ENCODE data around the gene MBLAC1. TPM values are rescaled to one million over a fixed set of nuclear protein-coding genes. Genes with fewer than 3 reads are reported as not detected.
A peak's percentile ranks its signal among the peaks of the same experiment; 100 is the strongest.

The MBLAC1 gene
- total RNA-seq, 1 donor from 2014 or later = not detected

DNA sequence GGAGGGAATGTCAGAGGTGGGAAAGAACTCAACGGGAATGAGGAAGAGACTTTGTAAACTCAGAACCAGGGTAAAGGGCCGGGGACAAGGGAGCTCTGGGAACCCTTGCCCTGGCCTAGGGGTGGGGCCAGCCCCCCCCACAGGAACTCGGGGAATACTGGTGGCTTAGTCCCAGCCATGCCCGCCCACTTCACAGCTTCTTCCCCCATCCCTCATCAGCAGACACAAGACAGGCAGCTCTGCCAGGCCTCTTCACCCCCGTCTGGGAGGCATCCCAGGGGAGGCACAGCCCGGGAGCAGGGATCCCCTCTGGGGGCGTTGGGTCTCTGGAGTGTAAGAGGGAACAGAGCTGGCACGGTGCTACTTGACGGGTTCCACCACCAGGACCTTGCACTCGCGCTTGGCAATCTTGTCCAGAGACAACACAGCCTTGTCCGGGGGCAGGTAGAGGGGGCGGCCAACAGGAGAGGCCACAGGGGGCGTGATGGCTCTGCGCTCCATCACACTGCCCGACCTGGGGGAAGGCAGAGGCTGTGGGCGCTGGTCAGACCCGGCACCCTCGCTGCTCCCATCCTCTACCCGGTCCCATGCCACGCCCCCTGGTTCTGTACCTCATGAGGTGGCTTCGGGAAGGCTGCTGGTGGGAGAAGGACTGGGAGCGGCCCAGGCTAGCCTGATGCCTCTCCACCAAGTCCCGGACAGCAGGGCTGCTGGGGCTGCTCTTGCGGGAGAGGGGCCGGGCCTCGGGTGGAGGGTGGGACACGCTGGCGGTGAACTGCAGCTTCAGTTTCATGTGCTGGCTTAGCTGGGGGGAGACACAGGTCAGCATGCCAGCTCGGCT, 28.1 kb downstream of the MBLAC1 start:
- no peak overlapping the region for H3K4me3 ChIP-seq
- TF ChIP-seq, protein P1, sequence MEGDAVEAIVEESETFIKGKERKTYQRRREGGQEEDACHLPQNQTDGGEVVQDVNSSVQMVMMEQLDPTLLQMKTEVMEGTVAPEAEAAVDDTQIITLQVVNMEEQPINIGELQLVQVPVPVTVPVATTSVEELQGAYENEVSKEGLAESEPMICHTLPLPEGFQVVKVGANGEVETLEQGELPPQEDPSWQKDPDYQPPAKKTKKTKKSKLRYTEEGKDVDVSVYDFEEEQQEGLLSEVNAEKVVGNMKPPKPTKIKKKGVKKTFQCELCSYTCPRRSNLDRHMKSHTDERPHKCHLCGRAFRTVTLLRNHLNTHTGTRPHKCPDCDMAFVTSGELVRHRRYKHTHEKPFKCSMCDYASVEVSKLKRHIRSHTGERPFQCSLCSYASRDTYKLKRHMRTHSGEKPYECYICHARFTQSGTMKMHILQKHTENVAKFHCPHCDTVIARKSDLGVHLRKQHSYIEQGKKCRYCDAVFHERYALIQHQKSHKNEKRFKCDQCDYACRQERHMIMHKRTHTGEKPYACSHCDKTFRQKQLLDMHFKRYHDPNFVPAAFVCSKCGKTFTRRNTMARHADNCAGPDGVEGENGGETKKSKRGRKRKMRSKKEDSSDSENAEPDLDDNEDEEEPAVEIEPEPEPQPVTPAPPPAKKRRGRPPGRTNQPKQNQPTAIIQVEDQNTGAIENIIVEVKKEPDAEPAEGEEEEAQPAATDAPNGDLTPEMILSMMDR (IDR thresholded peaks at IDR 0.05) = no peak
- peaks cover 27 to 37% of the 10 kb centered on the region in 2 donors for H3K36me3 ChIP-seq
- H3K4me1 ChIP-seq = peaks cover 0 to 14% of the 10 kb centered on the region in 2 donors
- intact Hi-C loops (cut with DNase I) = loop anchor here (10.0 kb wide), 1 partner anchor 540 kb away; the partner anchor contains the start of gene GIGYF1
- no peak for DNase-seq (ENCODE audit: low spot score in 2 of 2)
- H3K27ac ChIP-seq = peak overlapping the region in 1 of 2 donors; percentile 29
- H3K9me3 ChIP-seq = no peaks in the 10 kb centered on the region
- no peaks in the 10 kb centered on the region for H3K27me3 ChIP-seq

DNA sequence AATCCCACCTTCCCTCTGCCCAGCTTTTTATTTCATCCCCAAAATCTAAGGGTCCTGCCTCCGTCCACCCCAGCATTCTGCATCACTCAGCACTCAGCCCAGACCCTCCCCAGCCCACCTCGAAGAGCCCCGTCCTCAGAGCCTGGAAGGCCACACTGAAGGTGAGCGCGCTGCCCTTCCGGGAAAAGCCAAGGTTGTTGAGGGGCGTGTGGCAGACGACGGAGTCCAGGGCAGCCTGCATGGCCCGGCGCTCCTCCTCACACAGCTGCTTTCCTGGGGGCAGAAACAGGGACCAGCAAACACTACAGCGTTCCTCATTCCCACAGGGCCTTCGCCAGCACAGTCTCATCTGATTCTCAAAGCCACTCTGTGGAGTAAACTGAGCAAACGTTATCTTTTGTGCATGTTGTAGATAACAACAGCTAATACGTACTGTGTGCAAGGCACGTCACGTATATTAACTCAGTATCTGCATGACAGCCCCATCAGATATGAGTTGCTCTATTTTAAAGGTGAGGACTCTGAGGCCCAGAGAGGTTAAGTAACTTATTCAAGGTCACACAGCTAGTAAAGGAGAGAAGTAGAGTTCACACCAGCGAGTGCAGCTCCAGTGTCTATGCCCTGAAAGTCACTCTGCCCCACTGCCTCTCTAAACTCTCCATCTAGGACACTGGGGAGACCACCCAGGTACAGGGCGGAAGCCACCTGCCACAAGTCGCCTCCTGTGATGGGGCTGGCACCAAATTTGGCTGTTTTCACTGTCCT, 29.0 kb downstream of the MBLAC1 start:
- Histone ChIP-seq H3K9me3 (no peaks in the 10 kb centered on the region), H3K4me1 (peaks cover 0 to 13% of the 10 kb centered on the region in 2 donors), H3K4me3 (no peak overlapping the region), H3K27me3 (no peaks in the 10 kb centered on the region), H3K27ac (no peak overlapping the region), H3K36me3 (peaks cover 27 to 37% of the 10 kb centered on the region in 2 donors)
- intact Hi-C loops (cut with DNase I) = loop anchor here (10.0 kb wide), 1 partner anchor 539 kb away; the partner anchor contains the start of gene GIGYF1
- DNase-seq (ENCODE audit: low spot score in 2 of 2) = no peak
- TF ChIP-seq, protein P1 (IDR thresholded peaks at IDR 0.05) = no peak

DNA sequence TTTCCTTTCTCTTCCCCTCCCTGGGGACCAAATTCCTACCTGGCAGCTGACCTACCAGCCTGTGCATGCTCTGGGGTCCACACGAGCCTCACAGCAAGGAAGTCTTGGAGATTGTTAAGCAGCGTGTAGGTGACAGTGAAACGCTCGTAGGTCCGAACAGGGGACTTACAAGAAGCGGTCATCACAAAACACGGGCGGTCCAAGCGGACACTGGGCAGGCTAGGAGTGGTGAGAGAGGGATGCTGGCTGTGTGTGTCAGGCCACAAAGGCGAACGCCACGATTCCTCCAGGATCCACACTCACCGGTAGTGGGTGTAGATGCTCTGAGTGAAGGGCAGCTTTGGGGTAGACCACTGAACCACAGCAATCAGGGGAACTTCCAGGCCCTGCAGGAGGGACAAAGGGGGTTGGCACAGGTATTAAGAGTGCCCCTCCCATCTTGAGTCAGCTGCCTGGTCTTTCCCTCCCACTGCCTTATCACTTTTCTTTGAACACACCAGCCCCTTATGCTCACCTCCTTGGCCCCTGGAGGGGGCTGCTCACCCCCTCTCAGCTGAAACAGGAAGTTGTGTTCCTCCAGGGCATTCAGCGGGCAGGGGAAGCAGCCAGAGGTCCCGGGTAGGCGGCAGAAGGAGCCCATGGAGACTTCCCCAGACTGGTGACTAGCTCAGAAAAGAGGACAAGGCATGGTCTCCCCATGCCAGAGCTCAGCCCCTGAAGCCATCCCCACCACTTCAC, 29.7 kb downstream of the MBLAC1 start:
- no peak for DNase-seq (ENCODE audit: low spot score in 2 of 2)
- Histone ChIP-seq H3K27ac (peak overlapping the region; percentile 79 to 83), H3K9me3 (no peaks in the 10 kb centered on the region), H3K4me1 (peaks cover 0 to 13% of the 10 kb centered on the region in 2 donors), H3K36me3 (peaks cover 27 to 37% of the 10 kb centered on the region in 2 donors), H3K27me3 (no peaks in the 10 kb centered on the region), H3K4me3 (no peak overlapping the region)
- intact Hi-C loops (cut with DNase I) = loop anchor here (10.0 kb wide), 1 partner anchor 538 kb away; the partner anchor contains the start of gene GIGYF1
- TF ChIP-seq, protein P1 (IDR thresholded peaks at IDR 0.05) = no peak

DNA sequence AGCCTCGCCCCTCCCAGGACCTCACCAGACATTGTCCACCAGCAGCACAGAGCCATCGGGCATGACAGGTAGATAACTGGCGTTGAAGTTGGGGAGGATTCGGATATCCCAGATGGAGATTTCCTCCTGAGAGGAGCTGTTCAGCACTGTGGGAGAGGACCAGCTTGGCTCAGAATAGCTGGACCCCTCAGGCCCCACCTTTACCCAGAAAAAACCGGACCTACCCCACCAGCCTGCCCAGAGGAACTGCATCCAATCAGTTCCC, 30.2 kb downstream of the MBLAC1 start:
- Histone ChIP-seq H3K4me1 (peaks cover 0 to 13% of the 10 kb centered on the region in 2 donors), H3K9me3 (no peaks in the 10 kb centered on the region), H3K27me3 (no peaks in the 10 kb centered on the region), H3K4me3 (no peak overlapping the region), H3K27ac (peak overlapping the region; percentile 79 to 83), H3K36me3 (peaks cover 27 to 37% of the 10 kb centered on the region in 2 donors)
- intact Hi-C loops (cut with DNase I) = loop anchor here (10.0 kb wide), 1 partner anchor 538 kb away; the partner anchor contains the start of gene GIGYF1
- DNase-seq (ENCODE audit: low spot score in 2 of 2) = no peak
- TF ChIP-seq, protein P1 (IDR thresholded peaks at IDR 0.05) = no peak

Measured in ascending aorta (tissue), 2 donors.